ENCODE data around the gene FIGN. TPM values are rescaled to one million over a fixed set of nuclear protein-coding genes. Genes with fewer than 3 reads are reported as not detected.

The FIGN gene
- total RNA-seq, 1 donor from 2014 or later = 12.1 TPM

GRCh38 chr2:163662141-163662780 is 73.5 kb downstream of the FIGN start:
- DNase-seq (ENCODE audit: low spot score) = no peak
- H3K4me3 Mint-ChIP-seq (ENCODE audit: unreplicated experiment) = no peak overlapping the region
- H3K4me1 Mint-ChIP-seq (ENCODE audit: low read depth) = peaks cover 83% of the 10 kb centered on the region
- peak overlapping the region; percentile 68 for H3K27ac Mint-ChIP-seq (ENCODE audit: unreplicated experiment)
- H3K9me3 Mint-ChIP-seq (ENCODE audit: low read depth) = peaks cover under 1% of the 10 kb centered on the region
- H3K36me3 Mint-ChIP-seq (ENCODE audit: low read depth) = peaks cover 6% of the 10 kb centered on the region
- H3K27me3 Mint-ChIP-seq (ENCODE audit: low read depth) = no peaks in the 10 kb centered on the region
- TF ChIP-seq CTCF (IDR thresholded peaks at IDR 0.05) = no peak

GRCh38 chr2:163659224-163659623 is 76.6 kb downstream of the FIGN start:
- no peak for DNase-seq (ENCODE audit: low spot score)
- Mint-ChIP-seq H3K27ac (ENCODE audit: unreplicated experiment) (no peak overlapping the region), H3K27me3 (ENCODE audit: low read depth) (no peaks in the 10 kb centered on the region), H3K36me3 (ENCODE audit: low read depth) (peaks cover 6% of the 10 kb centered on the region), H3K9me3 (ENCODE audit: low read depth) (no peaks in the 10 kb centered on the region), H3K4me3 (ENCODE audit: unreplicated experiment) (no peak overlapping the region), H3K4me1 (ENCODE audit: low read depth) (peaks cover 76% of the 10 kb centered on the region)
- no peak for TF ChIP-seq CTCF (IDR thresholded peaks at IDR 0.05)

DNA sequence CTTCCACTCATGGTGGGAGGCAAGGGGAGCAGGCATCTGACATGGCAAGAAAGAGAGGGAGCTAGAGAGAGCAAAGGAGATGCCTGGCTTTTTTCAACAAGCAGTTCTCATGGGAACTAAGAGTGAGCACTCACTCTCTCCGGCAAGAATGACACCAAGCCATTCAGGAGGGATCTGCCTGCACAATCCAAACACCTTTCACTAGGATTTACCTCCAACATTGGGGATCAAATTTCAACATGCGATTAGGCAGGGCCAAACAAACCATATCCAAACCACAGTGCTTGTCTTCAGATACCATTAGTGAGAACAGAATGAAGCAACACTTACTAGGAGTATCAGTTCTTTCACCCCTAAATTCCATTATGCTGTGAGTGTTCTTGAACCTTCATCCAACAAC is 77.3 kb downstream of the FIGN start:
- Mint-ChIP-seq H3K4me1 (ENCODE audit: low read depth) (peaks cover 70% of the 10 kb centered on the region), H3K27me3 (ENCODE audit: low read depth) (no peaks in the 10 kb centered on the region), H3K36me3 (ENCODE audit: low read depth) (peaks cover 3% of the 10 kb centered on the region), H3K9me3 (ENCODE audit: low read depth) (no peaks in the 10 kb centered on the region), H3K27ac (ENCODE audit: unreplicated experiment) (peak overlapping the region; percentile 6), H3K4me3 (ENCODE audit: unreplicated experiment) (no peak overlapping the region)
- TF ChIP-seq CTCF (IDR thresholded peaks at IDR 0.05) = no peak
- DNase-seq (ENCODE audit: low spot score) = no peak

DNA sequence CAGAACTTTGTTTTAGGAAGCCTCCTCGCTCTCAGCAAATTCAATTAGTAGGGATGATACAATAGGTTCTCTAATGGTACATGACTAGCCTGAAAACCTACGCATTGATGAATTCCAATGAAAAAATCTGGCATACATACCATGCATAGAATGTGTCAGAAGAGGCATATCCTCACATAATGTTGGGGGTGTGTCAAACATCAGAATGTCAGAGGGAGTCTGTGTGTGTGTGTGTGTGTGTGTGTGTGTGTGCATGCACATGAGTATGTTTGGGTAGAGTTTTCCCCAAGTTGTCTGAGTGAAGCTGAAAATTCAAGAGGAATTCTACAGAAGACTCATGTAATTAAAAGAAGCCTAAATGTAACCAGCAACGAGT is 78.5 kb downstream of the FIGN start:
- Mint-ChIP-seq H3K4me3 (ENCODE audit: unreplicated experiment) (no peak overlapping the region), H3K9me3 (ENCODE audit: low read depth) (no peaks in the 10 kb centered on the region), H3K27ac (ENCODE audit: unreplicated experiment) (peak overlapping the region; percentile 29)

DNA sequence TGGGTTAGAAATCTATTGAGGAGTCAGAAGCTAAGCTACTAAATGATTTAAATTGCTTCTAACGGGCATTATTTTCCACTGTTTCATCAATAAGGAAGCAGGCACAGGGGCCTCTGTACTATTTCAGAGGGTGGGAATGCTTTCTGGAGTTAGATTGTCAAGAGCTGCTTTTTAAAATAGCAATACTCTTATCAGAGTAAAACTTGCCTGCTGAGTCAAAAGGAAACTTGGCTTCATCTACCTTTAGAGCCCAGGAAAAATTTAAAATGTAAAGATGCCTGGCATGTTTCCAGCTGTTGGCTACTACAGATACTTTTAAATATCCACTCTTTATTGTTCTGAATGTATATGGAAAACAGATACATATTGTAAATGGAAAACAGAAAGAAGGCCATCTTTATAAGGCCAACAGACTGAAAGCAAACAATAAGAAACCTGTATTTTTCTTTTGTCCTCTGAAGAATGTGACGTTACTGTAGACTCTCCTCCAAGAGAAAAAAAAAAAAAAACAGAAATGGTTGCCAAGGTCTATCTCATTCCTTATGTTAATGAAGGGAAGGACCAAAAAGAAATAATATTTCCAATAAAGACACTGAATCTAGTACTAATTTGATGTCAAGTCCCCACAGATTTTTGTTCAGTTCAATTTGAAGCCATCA is 79.1 kb downstream of the FIGN start:
- peak overlapping the region; percentile 57 for H3K27ac Mint-ChIP-seq (ENCODE audit: unreplicated experiment)
- no peak overlapping the region for H3K4me3 Mint-ChIP-seq (ENCODE audit: unreplicated experiment)
- H3K27me3 Mint-ChIP-seq (ENCODE audit: low read depth) = no peaks in the 10 kb centered on the region
- DNase-seq (ENCODE audit: low spot score) = no peak
- peaks cover 63% of the 10 kb centered on the region for H3K4me1 Mint-ChIP-seq (ENCODE audit: low read depth)
- no peaks in the 10 kb centered on the region for H3K36me3 Mint-ChIP-seq (ENCODE audit: low read depth)
- no peak for TF ChIP-seq CTCF (IDR thresholded peaks at IDR 0.05)
- H3K9me3 Mint-ChIP-seq (ENCODE audit: low read depth) = no peaks in the 10 kb centered on the region

More for the DNA sequence above, 78.5 kb downstream of the FIGN start:
- peaks cover 68% of the 10 kb centered on the region for H3K4me1 Mint-ChIP-seq (ENCODE audit: low read depth)
- no peak for TF ChIP-seq CTCF (IDR thresholded peaks at IDR 0.05)
- no peaks in the 10 kb centered on the region for H3K36me3 Mint-ChIP-seq (ENCODE audit: low read depth)
- H3K27me3 Mint-ChIP-seq (ENCODE audit: low read depth) = no peaks in the 10 kb centered on the region
- no peak for DNase-seq (ENCODE audit: low spot score)
